ENCODE results near the gene ATXN7L2. TPM values are rescaled to one million over a fixed set of nuclear protein-coding genes. Genes with fewer than 3 reads are reported as not detected.

Gene ATXN7L2
- total RNA-seq, 1 experiment from 2014 or later, result 17.3 TPM

- Mint-ChIP-seq H3K27me3 (ENCODE audit: low read depth) (peaks cover 4% of the 10 kb centered on the region; the same call in 1 of the 2 replicates), H3K4me1 (no peaks in the 10 kb centered on the region), H3K27ac (no peak overlapping the region), H3K36me3 (ENCODE audit: insufficient read depth in 1 of 3, low read depth in 3 of 3) (peaks cover 0 to 7% (median 5%) of the 10 kb centered on the region in 3 experiments; a peak in 4 of 7 replicates), H3K9me3 (peaks cover 11% of the 10 kb centered on the region in 2 experiments), H3K4me3 (no peak overlapping the region)
- Histone ChIP-seq H4K5ac (ENCODE audit: insufficient read length, low read depth, low read length) (no peak overlapping the region), H4K20me1 (ENCODE audit: control insufficient read depth, insufficient read depth, insufficient read length) (no peaks in the 10 kb centered on the region), H3K79me2 (ENCODE audit: insufficient read depth, low read length) (no peaks in the 10 kb centered on the region), H3K23ac (ENCODE audit: insufficient read length, low read depth, low read length) (no peak overlapping the region), H3K4me2 (ENCODE audit: insufficient read depth, insufficient read length, low read length) (no peak overlapping the region), H4K8ac (replicated peaks; ENCODE audit: insufficient read length, low read depth, low read length) (no peak overlapping the region), H2BK5ac (ENCODE audit: insufficient read length, low read length) (no peak overlapping the region), H2BK120ac (ENCODE audit: low read depth, low read length, poor library complexity, severe bottlenecking) (no peak overlapping the region), H3K56ac (ENCODE audit: insufficient read length, low read depth, low read length) (no peak overlapping the region), H3K9me3 (ENCODE audit: control insufficient read depth, low read depth, low read length) (no peaks in the 10 kb centered on the region), H3K79me1 (ENCODE audit: insufficient read depth, low read depth, low read length, poor library complexity, severe bottlenecking) (no peaks in the 10 kb centered on the region), H2AFZ (ENCODE audit: low read length) (no peak overlapping the region), H4K91ac (ENCODE audit: insufficient read length, low read depth, low read length) (no peak overlapping the region), H3K18ac (ENCODE audit: insufficient read length, low read depth, low read length) (no peak overlapping the region), H3K4ac (ENCODE audit: low read depth, low read length) (no peak overlapping the region), H2AK5ac (ENCODE audit: insufficient read length, low read length) (no peak overlapping the region), H3K27me3 (ENCODE audit: insufficient read depth, low read length) (0 out of 2 replicates have a peak, but pooled peaks cover 2% of the 10 kb centered on the region), H3T11ph (ENCODE audit: low read length) (no peak overlapping the region), H3K14ac (ENCODE audit: insufficient read depth, low read length) (no peak overlapping the region), H2BK12ac (ENCODE audit: insufficient read length, low read depth, low read length) (no peak overlapping the region), H3K27ac (ENCODE audit: insufficient read length, low read depth, low read length) (no peak overlapping the region), H2BK20ac (ENCODE audit: low read depth, low read length, poor library complexity, severe bottlenecking) (no peak overlapping the region), H3K9ac (ENCODE audit: extremely low read depth, insufficient read length, low read length) (no peak overlapping the region), H2BK15ac (ENCODE audit: low read depth, low read length) (no peak overlapping the region), H3K23me2 (ENCODE audit: insufficient read length, low read depth, low read length, poor library complexity, severe bottlenecking) (no peaks in the 10 kb centered on the region), H3K4me1 (ENCODE audit: insufficient read depth, low read length) (no peaks in the 10 kb centered on the region)
- WGBS (ENCODE audit: extremely low coverage, insufficient read length, low lambda C conversion rate), result no CpG with 5 or more reads among the region's 3 CpGs
- no peak for TF ChIP-seq CTCF (conservative IDR thresholded peaks at IDR 0.05)
- DNase-seq, result no peak
Observed at GRCh38 chr1:109438798-109439297, 44.9 kb upstream of the ATXN7L2 start.

All from H9 (cell line).